Activated naive CD4-positive, alpha-beta T cell (primary cell): ENCODE data around the gene FREM1.

Experiments
- DNase-seq, 4 experiments: peaks; one replicate each; lab custom pipeline; 2025; lab: John Stamatoyannopoulos, UW

FREM1 gene

DNA sequence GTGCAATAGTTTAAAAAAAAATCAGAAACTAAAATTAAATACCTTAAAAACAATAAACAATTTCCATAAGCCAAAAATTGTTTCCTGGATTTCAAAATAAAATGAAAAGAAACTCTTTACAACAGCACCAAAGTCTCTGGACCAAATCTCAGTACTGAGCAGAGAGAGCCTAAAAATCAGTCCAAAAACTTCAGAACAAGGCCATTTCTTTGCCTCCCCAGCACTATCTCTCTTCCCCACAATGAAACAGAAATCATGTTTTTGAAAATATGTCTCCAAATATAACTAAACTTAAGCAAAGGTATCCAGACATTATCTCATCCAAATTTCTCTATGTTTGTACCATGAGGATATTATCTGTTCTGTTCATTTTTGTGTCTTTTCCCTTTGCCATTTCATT is 1.0 kb downstream of the FREM1 start:
- no peak for DNase-seq

DNA sequence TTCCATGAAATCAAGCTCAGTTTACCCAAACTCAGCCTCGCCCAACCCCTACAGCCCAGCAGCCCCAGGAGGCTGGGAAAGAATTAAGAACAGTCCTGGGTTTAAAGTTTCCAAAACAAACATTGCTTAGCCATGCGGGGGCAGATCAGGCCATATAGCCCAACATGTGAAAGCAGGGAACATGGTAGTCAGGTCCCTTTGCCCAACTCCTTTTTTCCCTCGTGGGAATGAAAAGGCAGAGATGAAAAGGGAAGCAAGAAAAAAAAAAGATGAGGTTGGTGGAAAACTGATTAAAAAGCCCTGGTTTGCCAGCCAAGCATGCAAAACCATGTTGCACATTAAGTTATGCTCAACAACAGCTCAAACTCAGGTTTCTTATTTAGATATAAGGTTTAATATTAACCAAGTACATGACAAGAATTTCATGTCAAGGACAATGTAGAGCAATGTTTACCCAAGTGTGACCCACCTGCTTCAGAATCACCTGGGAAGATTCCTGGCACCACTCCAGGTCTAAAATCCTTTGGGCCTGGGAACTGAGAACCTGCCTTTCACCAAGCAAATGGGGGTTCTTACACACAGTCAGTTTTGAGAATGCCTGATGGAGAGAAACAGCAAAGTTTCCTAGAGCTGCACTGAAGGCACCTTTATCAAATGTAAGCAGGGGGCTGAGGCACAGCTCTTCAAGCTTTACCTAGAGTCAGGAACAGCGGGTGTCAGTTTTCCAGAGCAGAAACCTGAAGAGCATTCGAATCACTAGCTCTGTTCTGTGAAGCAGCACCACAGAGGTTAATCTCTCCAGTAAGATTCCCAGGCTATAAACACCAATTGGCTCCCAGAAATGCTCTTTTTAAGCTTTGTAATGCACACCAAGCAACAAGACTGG is 1.7 kb downstream of the FREM1 start:
- DNase-seq = no peak

GRCh38 chr9:14907696-14908095 is 2.5 kb downstream of the FREM1 start:
- no peak for DNase-seq

- DNase-seq = no peak
These were observed 2.9 kb downstream of the FREM1 start for GRCh38 chr9:14907360-14907685.

DNA sequence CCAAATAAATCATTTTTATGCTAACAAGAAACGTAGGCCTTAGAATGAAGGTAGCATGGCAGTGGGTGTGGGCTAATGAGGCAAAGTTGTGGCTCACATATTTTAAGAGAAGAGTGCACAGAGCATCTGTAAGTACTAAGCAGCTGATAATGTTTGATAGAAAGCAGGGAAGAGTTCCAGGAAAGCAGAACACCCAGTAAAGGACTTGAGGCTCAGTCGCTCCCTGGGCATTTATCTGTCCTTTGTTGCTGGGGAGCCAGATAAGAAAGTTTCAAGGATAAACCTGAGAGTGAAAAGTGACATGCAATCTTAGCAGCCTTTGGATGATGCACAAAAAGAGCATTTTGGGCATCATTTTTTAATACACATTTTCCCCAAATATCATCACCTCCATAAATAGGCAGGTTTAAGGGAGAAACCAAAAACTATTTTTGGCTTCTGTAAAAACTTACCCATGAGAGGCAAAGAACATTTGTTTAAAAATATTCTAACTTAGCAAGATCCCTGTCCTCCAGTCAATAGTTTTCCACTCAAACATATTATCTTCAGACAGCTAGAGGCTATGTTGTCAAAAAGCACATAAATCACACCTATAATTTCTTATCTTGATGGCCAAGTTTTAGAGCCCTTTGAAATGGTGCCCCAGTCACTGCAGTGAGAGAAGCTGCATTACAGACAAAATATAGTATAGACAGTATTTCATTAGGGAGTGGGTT is 3.4 kb downstream of the FREM1 start:
- no peak for DNase-seq

DNA sequence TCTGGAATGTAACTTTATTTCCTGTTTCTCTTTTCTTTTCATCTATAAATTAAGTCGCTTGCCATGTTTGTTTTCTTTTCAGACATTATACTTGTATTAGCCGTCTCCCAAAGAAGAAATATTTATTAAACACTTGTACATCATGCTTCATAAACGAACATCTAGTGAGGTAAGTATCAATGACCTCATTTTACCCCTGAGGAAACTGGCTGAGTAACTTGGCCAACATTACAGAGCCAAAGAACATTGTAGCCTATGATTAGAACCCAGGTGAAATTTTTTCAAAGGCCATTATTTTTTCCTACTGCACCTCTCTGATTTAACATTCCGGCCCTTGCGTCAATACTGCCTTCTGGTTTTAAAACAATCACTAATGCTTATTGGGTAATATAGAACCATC is 4.2 kb downstream of the FREM1 start:
- no peak for DNase-seq

GRCh38 chr9:14903040-14903439 is 7.2 kb downstream of the FREM1 start:
- no peak for DNase-seq

DNA sequence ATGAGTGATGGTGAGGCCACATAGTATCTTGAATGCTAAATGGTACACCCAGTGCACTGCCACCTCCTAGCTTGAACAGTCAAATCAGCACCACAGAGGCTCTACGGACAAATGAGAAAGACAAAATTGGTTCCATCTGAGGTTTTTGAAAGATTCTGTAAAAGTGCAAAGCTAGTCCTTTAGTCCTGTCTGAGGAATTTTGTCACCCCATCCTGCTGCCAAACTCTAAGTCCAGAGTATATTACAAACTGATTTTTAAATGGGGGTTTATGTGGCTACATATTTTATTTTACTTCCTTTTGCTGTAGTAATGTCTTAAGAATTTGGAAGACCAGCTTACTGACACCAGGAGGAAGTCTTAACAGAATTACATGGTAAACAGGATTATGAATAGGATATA is 7.7 kb downstream of the FREM1 start:
- DNase-seq = no peak

DNA sequence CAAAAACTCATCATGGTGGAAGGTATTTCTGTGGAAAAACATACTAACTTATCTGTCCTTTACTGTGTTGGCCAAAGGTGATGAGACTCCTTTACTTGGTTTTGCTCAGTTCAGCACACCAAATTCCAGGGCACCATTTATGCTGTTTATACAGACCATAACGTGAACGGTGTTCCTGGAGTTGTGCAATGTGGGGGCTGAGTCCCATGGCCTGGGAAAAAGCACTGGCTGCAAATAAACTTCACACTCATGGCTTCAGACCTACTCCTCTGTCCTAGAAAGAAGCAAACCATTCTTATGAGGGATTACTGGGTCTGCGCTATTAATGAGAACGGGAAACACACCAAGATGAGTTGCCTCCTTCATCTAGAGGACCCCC is 10.4 kb downstream of the FREM1 start:
- no peak for DNase-seq

GRCh38 chr9:14899042-14899814 is 11.0 kb downstream of the FREM1 start:
- no peak for DNase-seq

GRCh38 chr9:14895806-14896205 is 14.4 kb downstream of the FREM1 start:
- DNase-seq = no peak

DNA sequence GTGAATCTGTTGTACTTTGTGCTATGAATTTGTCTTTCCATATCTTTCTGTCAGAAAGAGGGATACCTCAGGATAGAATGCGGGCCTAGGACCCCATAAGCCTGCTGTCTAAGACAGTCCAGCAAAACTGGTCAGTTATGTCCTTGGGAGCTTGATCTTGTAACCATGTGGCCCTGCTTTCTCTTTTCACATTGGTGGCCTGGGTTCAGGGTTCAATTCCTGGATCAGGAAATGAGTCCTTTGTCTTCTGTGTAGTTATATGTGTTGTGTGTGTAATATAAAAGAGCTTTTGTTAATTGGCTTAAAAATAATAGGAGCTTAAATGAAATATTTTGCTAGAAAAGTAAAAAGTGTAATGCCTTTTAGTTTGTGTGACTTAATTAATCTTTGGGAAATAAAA is 16.9 kb downstream of the FREM1 start:
- no peak for DNase-seq

DNA sequence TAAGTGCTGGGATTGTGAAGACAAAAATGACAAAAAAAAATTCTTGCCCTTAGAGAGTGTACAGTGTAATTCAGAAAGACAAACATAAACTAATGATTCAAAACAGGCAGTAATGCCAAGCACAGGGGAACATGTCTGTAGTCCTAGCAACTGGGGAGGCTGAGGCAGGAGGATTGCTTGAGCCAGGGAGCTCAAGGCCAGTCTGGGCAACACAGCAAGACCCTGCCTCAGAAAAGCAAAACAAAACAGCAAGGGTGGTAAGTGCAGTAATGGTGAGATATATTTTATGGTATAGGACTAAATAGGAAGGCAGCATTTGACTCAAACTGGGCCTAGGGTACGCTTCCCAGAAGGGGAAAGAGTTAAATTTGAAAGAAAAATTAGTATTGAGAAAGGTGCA is 18.9 kb downstream of the FREM1 start:
- DNase-seq = no peak

- DNase-seq = no peak
These were observed 20.8 kb downstream of the FREM1 start for GRCh38 chr9:14889451-14889850.

DNA sequence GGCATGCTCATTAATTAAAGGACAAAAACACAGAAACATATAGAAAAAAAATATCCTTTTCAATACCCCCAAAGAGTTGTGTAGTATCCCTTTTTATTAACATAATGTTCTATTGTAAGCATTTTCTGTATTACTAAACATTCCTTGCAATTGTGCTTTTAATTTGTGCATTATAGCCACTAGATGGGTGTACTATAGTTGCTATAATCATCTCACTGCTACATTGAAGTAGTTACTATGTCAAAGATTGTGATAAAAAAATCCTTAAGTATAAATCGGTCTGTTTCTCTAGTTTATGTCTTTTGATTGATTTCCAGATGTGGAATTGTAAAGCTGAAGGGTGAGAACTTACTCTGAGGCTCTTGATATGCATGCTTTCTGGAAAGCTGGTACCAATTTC is 21.4 kb downstream of the FREM1 start:
- no peak for DNase-seq

DNA sequence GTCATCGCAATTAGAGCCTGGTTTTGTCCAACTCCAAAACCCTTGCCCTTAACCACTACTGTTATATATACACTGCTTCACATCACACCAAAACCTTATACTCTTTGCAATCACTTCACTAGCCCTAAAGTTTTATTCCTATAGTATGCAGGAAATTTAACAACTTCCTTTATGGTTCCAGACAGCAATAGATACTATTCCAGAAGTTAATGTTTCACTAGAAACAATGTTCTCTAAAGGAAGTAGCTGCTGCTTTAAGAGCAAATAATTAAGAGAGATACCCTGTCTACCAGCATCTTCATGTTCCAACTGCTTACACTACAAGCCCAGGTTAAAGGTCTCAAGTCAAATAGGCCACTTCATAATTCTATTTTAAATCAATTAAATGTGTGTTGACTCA is 22.0 kb downstream of the FREM1 start:
- no peak for DNase-seq

DNA sequence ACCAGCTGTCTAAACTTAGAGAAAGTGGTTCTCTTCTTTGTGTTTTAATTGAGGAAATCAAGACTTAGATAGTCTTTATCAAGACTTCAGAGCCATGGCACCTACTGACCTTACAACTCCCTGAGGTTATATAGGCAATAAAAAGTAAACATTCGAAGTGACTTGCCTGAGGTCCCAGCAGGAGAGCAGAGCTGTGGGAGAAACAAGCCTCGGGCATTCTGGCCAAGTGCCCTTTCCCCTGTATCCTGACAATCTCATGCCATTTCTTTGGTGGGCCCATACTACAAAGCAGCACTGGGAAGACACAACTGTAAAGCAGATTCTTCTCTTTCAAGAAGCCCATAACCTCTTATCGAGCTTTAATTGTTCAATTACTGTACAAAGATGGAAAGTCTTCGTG is 23.1 kb downstream of the FREM1 start:
- no peak for DNase-seq

DNA sequence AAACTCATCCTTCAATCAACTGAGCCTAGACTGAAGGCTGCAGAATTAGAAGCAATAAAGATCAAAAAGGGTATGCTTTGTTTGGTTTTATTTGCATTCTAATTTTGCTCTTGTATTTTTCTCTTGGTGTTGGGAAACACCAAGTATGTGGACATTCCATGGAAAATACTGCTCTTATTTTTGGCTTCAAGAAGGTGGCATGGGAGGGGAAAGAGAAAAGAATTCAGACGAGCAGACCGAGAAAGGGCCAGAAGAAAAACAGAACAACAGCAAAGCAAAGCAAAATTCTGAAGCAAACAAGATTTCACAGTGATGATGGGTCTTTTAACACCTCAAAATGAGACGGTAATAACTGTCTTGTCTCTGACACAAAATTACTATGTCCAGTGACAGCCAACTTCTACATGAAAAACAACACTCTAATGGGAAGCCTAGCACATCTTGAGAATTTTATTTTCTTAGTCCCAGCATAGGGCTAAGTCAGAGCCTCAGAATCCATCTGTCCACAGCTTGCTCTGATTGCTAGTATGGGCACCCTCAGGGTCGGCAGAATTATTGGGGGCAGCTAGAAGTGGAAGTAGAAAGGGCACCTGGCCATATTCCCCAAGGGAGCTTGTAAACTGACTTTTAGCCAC is 26.8 kb downstream of the FREM1 start:
- DNase-seq = no peak

DNA sequence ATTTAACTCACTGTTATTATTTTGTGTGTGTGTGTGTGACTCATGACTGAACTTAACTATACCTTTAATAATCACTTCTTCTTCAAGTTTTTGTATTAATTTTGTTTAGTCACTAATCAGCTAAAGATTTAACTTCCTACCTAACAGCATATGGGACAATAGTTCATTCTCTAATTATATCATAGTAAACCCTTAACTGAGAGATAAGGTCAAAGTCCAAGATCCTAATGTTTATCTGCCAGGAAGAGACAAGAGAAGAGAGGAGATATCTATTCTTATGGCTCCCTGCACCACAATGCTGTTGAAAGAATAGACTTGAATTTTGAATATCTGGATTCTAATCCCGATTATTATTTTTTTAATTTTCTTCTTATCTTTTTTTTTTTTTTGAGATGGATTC is 28.1 kb downstream of the FREM1 start:
- DNase-seq = no peak

DNA sequence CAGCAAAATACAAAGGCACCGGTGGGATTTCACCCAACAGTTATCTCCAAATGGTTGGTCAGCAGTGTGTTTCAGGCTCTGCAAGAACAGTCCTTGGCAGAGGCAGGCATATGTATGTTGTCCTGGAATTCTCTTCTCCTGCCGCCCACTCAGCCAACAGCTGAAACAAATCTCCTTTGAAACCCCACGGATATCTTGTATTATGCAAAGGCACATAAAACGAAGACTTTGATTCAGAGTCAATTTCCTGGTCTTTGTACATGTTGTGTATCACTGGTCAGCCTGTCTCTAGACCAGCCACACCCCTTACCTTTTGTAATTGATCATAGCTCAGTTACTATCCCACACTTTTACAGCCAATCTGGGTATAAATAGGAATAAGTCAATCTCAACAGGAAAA is 29.2 kb downstream of the FREM1 start:
- no peak for DNase-seq

DNA sequence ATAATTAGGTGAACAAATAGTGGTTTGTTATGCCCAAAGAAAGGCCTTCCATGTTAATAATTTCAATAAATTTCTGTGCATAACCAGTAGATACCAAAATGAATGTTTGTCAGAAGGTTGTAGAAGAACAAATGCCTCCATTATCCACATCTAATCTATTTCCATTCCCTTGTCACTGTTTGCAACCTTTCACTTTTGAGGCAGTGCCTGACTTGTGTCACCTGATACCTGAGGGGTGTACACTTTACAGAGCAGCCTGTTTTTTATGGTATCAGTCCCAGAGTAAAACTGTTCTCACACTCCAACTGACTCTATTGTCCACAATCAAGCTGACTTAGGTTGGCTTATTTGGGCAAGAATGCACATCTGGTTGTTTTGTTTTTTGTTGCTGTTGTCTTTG is 40.1 kb downstream of the FREM1 start:
- DNase-seq = no peak

DNA sequence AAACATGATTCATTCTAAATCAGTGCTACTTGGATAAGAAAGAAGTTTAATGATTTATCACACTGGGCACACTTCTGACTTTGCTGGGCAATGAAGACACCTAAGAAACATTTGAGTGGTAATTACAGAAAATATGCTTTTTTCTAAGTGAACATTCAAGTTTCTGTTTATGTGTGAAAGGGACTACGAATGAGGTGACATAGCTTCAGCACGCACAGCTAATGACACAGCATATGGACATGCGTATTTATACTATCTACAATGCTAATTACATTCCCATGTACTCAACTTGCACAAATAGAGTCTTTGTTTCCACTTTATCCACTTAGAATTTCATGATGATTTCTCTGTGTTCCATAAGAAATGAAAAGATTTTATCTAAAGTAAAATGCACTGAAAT is 40.6 kb downstream of the FREM1 start:
- DNase-seq = no peak
